Gastrocnemius medialis (tissue), 4 donors: ENCODE data around the gene ZNF414.

Experiments used
- CTCF ChIP-seq, 5 experiments: fragments of 450-650 bp in 3 of 5; fragments of 200-600 bp in 2 of 5; sonication (generic) in 2 of 5; IDR thresholded peaks in 4 of 5; conservative IDR thresholded peaks in 1 of 5; 1 replicate in 4 of 5; 2 replicates in 1 of 5; pipeline ENCODE4 v1.5.1; 2016 to 2019; ENCODE audit warnings: antibody characterized with exemption in 5 of 5, mild to moderate bottlenecking in 3 of 5, moderate library complexity in 3 of 5
- POLR2A ChIP-seq, 2 donors: fragments of 450-650 bp; IDR thresholded peaks; one replicate each; pipeline ENCODE4 v1.6.1; 2017; ENCODE audit warnings: antibody characterized with exemption in 2 of 2, mild to moderate bottlenecking in 2 of 2, moderate library complexity in 2 of 2

GRCh38 chr19:8526345-8527091 lies 12.6 kb upstream of the ZNF414 start:
- TF ChIP-seq CTCF (IDR thresholded peaks at IDR 0.05 in 4 of 5, conservative IDR thresholded peaks at IDR 0.05 in 1 of 5): no peak
- TF ChIP-seq POLR2A (IDR thresholded peaks at IDR 0.05): no peak
